ENCODE data around the gene PTGES3. TPM values are rescaled to one million over a fixed set of nuclear protein-coding genes. Genes with fewer than 3 reads are reported as not detected.
"Not testable (repeated sequence)": the region's sequence is repeated elsewhere in the genome, so short reads cannot be mapped to it uniquely, and the experiment has no call there.

Gene PTGES3
- total RNA-seq, 5 donors from 2014 or later (not counting 1 experiment from before 2014, with no cell fraction given), result 121 to 155 (median 145) TPM

DNA sequence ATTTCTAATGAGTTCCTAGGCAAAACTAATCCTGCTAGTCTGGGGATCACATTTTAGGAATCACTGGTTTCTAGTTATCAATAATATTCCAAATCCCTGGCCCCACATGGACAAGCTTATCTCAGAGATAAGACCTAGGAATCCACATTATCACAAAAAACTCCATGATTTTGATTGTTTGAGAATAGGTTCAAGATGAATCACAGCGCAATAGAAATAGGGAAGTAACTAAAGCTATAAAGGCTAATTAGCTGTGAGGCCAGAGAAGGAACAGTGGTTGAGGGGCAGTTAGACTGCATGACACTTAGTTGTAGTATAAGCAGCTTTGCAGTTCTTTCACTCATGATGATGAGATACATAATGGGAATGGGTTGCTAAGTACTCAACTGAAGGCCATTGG is 29.2 kb downstream of the PTGES3 start:
- Mint-ChIP-seq H3K4me1 (no peaks in the 10 kb centered on the region), H3K27ac (no peak overlapping the region), H3K4me3 (no peak overlapping the region), H3K27me3 (no peaks in the 10 kb centered on the region), H3K9me3 (peaks cover 0 to 3% (median 3%) of the 10 kb centered on the region in 3 donors), H3K36me3 (peaks cover 14% of the 10 kb centered on the region)
- 80% methylated on average over 1 of the region's 1 CpG for WGBS (ENCODE audit: insufficient coverage)
- DNase-seq (no peak), ATAC-seq (replicated peaks in 1 of 4) (no peak)
- H3K36me3 ChIP-seq (ENCODE audit: control insufficient read depth in 2 of 2, extremely low read depth in 1 of 2, insufficient read depth in 1 of 2, low read length in 1 of 2), result peaks cover 0 to 16% of the 10 kb centered on the region in 2 donors
- POLR2A ChIA-PET, result interaction anchor here (0.6 to 1.2 kb wide), 4 partner anchors 13 to 208 kb away, joined by 3 to 7 read pairs (median 4); partner anchors contain the start of gene ATP5F1B (in 1 of the 2)
- no peaks in the 10 kb centered on the region for H3K4me1 ChIP-seq (ENCODE audit: control insufficient read depth in 1 of 2, extremely low read depth in 1 of 2, insufficient read depth in 2 of 2, low read length in 2 of 2)
- no peak overlapping the region for H3K4me3 ChIP-seq (ENCODE audit: control insufficient read depth in 1 of 2, extremely low read depth in 1 of 2, low read length in 1 of 2)
- H3K27ac ChIP-seq (ENCODE audit: low read length), result no peak overlapping the region
- H3K9me3 ChIP-seq, result no peaks in the 10 kb centered on the region
- H3K27me3 ChIP-seq (replicated peaks in 1 of 2; ENCODE audit: control insufficient read depth in 2 of 2, extremely low read depth in 1 of 2, insufficient read depth in 2 of 2, low read length in 1 of 2), result no peaks in the 10 kb centered on the region
- CTCF ChIA-PET, result interaction anchor here in 1 of 2 donors (0.6 kb wide), 1 partner anchor 16 kb away, joined by 4 read pairs; no protein-coding TSS in a partner anchor

GRCh38 chr12:56657416-56658379 is 30.4 kb downstream of the PTGES3 start:
- Histone ChIP-seq H3K4me3 (ENCODE audit: control insufficient read depth in 1 of 2, extremely low read depth in 1 of 2, low read length in 1 of 2) (no peak overlapping the region), H3K27me3 (replicated peaks in 1 of 2; ENCODE audit: control insufficient read depth in 2 of 2, extremely low read depth in 1 of 2, insufficient read depth in 2 of 2, low read length in 1 of 2) (no peaks in the 10 kb centered on the region), H3K4me1 (ENCODE audit: control insufficient read depth in 1 of 2, extremely low read depth in 1 of 2, insufficient read depth in 2 of 2, low read length in 2 of 2) (no peaks in the 10 kb centered on the region), H3K36me3 (ENCODE audit: control insufficient read depth in 2 of 2, extremely low read depth in 1 of 2, insufficient read depth in 1 of 2, low read length in 1 of 2) (peaks cover 0 to 5% of the 10 kb centered on the region in 2 donors), H3K9me3 (no peaks in the 10 kb centered on the region), H3K27ac (ENCODE audit: low read length) (no peak overlapping the region)
- Mint-ChIP-seq H3K4me3 (no peak overlapping the region), H3K9me3 (peaks cover 0 to 11% (median 8%) of the 10 kb centered on the region in 3 donors), H3K4me1 (no peaks in the 10 kb centered on the region), H3K27me3 (no peaks in the 10 kb centered on the region), H3K36me3 (peaks cover 9% of the 10 kb centered on the region), H3K27ac (no peak overlapping the region)
- no peak for DNase-seq
- CTCF ChIA-PET, result no interaction called here
- ATAC-seq (replicated peaks in 1 of 4), result no peak
- no CpG with 5 or more reads among the region's 7 CpGs for WGBS (ENCODE audit: insufficient coverage)
- POLR2A ChIA-PET, result interaction anchor here (0.6 to 1.2 kb wide), 5 partner anchors 11 to 447 kb away, joined by 3 to 4 read pairs (median 4); partner anchors contain the start of gene ATP5F1B (in 1 of the 2)

DNA sequence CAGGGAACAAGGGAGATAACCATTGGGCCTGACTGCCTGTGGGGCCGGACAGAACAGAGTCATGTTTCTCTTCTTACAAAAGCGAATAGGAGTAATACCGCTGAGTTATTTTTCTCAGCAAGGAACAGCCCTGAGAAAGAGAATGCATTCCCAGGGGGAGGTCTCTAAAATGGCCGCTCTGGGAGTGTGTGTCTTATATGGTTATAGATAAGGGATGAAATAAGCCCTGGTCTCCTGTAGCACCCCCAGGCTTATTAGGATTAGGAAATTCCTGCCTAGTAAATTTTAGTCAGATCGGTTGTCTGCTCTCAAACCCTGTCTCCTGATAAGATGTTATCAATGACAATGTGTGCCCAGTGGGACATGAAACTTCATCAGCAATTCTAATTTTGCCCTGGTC is 34.3 kb downstream of the PTGES3 start:
- H3K27me3 ChIP-seq (replicated peaks in 1 of 2; ENCODE audit: control insufficient read depth in 2 of 2, extremely low read depth in 1 of 2, insufficient read depth in 2 of 2, low read length in 1 of 2); H3K4me3 ChIP-seq (ENCODE audit: control insufficient read depth in 1 of 2, extremely low read depth in 1 of 2, low read length in 1 of 2); ATAC-seq (replicated peaks in 1 of 4); H3K27me3 Mint-ChIP-seq; CTCF ChIA-PET; H3K36me3 ChIP-seq (ENCODE audit: control insufficient read depth in 2 of 2, extremely low read depth in 1 of 2, insufficient read depth in 1 of 2, low read length in 1 of 2); H3K27ac Mint-ChIP-seq; H3K4me1 Mint-ChIP-seq; DNase-seq; POLR2A ChIA-PET; H3K4me3 Mint-ChIP-seq; H3K9me3 ChIP-seq; H3K27ac ChIP-seq (ENCODE audit: low read length); H3K4me1 ChIP-seq (ENCODE audit: control insufficient read depth in 1 of 2, extremely low read depth in 1 of 2, insufficient read depth in 2 of 2, low read length in 2 of 2): not testable (repeated sequence)
- H3K36me3 Mint-ChIP-seq, result peaks cover 11% of the 10 kb centered on the region
- 100% methylated on average over 3 of the region's 5 CpGs for WGBS (ENCODE audit: insufficient coverage)
- H3K9me3 Mint-ChIP-seq, result peaks cover 0 to 11% (median 8%) of the 10 kb centered on the region in 3 donors

- H3K4me3 Mint-ChIP-seq; H3K27ac ChIP-seq (ENCODE audit: low read length); H3K9me3 ChIP-seq; H3K27ac Mint-ChIP-seq; H3K4me3 ChIP-seq (ENCODE audit: control insufficient read depth in 1 of 2, extremely low read depth in 1 of 2, low read length in 1 of 2); H3K27me3 ChIP-seq (replicated peaks in 1 of 2; ENCODE audit: control insufficient read depth in 2 of 2, extremely low read depth in 1 of 2, insufficient read depth in 2 of 2, low read length in 1 of 2); CTCF ChIA-PET; DNase-seq; H3K27me3 Mint-ChIP-seq; ATAC-seq (replicated peaks in 1 of 4); H3K9me3 Mint-ChIP-seq: not testable (repeated sequence)
- Histone ChIP-seq H3K36me3 (ENCODE audit: control insufficient read depth in 2 of 2, extremely low read depth in 1 of 2, insufficient read depth in 1 of 2, low read length in 1 of 2) (peaks cover 0 to 14% of the 10 kb centered on the region in 2 donors), H3K4me1 (ENCODE audit: control insufficient read depth in 1 of 2, extremely low read depth in 1 of 2, insufficient read depth in 2 of 2, low read length in 2 of 2) (peaks cover 18 to 25% of the 10 kb centered on the region in 2 experiments)
- POLR2A ChIA-PET, result interaction anchor here in 1 of 2 donors (0.5 to 3.7 kb wide), 2 partner anchors 11 to 818 kb away, joined by 3 to 11 read pairs; partner anchors contain the start of gene DNAJC14
- peaks cover 25 to 29% (median 28%) of the 10 kb centered on the region in 3 donors for H3K4me1 Mint-ChIP-seq
- WGBS (ENCODE audit: insufficient coverage), result 93% methylated on average over 4 of the region's 9 CpGs
- peaks cover 17% of the 10 kb centered on the region for H3K36me3 Mint-ChIP-seq
Measured at GRCh38 chr12:56648023-56648422, 40.1 kb downstream of the PTGES3 start.

- H3K4me3 Mint-ChIP-seq, result peak within 1 kb of the TSS; percentile 97
- H3K9me3 Mint-ChIP-seq, result no peaks in the 10 kb centered on the region
- ChIA-PET POLR2A (interaction anchor here (0.5 to 3.7 kb wide), 14 partner anchors 9 to 491 kb away, joined by 3 to 11 read pairs (median 4); partner anchors contain the start of gene NACA (in 1 of the 2)), CTCF (interaction anchor here (0.6 to 2.4 kb wide), 7 partner anchors 9 to 80 kb away, joined by 3 to 29 read pairs (median 3); partner anchors contain the start of gene NACA (in 1 of the 2))
- no peaks in the 10 kb centered on the region for H3K27me3 Mint-ChIP-seq
- peaks cover 18 to 37% of the 10 kb centered on the region in 2 experiments for H3K4me1 ChIP-seq (ENCODE audit: control insufficient read depth in 1 of 2, extremely low read depth in 1 of 2, insufficient read depth in 2 of 2, low read length in 2 of 2)
- peak; percentile 72 to 99 (median 93) for DNase-seq
- H3K27ac ChIP-seq (ENCODE audit: low read length), result peak within 1 kb of the TSS; percentile 89
- H3K27me3 ChIP-seq (replicated peaks in 1 of 2; ENCODE audit: control insufficient read depth in 2 of 2, extremely low read depth in 1 of 2, insufficient read depth in 2 of 2, low read length in 1 of 2), result no peaks in the 10 kb centered on the region
- H3K27ac Mint-ChIP-seq, result peak within 1 kb of the TSS; percentile 99
- no peaks in the 10 kb centered on the region for H3K9me3 ChIP-seq
- H3K4me1 Mint-ChIP-seq, result peaks cover 34 to 39% (median 38%) of the 10 kb centered on the region in 3 donors
- WGBS (ENCODE audit: insufficient coverage), result under 1% methylated on average over 36 of the region's 39 CpGs
- ATAC-seq (replicated peaks in 1 of 4), result peak; percentile 94 to 99 (median 98)
- H3K4me3 ChIP-seq (ENCODE audit: control insufficient read depth in 1 of 2, extremely low read depth in 1 of 2, low read length in 1 of 2), result peak within 1 kb of the TSS; percentile 97 to 99
- peaks cover 9 to 35% of the 10 kb centered on the region in 2 donors for H3K36me3 ChIP-seq (ENCODE audit: control insufficient read depth in 2 of 2, extremely low read depth in 1 of 2, insufficient read depth in 1 of 2, low read length in 1 of 2)
- H3K36me3 Mint-ChIP-seq, result peaks cover 29% of the 10 kb centered on the region
Measured at GRCh38 chr12:56645717-56646446, 42.2 kb downstream of the PTGES3 start, which contains the start of gene ATP5F1B. TSS of gene ATP5F1B (minus strand) at chr12:56645984. CDS start at chr12:56645963, 21 bp downstream.

Measured in T-cell (primary cell).